ENCODE results near the gene PKN1. TPM values are rescaled to one million over a fixed set of nuclear protein-coding genes. Genes with fewer than 3 reads are reported as not detected.

The PKN1 gene
- total and polyA plus RNA-seq, 12 donors: 85.2 to 176 (median 126) TPM

GRCh38 chr19:14416817-14417231, 16.3 kb upstream of the PKN1 start:
- DNase-seq (no peak), ATAC-seq (no peak)
- 70 to 77% methylated on average over 6 of the region's 6 CpGs for WGBS, 2 donors
- peaks cover 8 to 69% (median 46%) of the 10 kb centered on the region in 9 donors for H3K4me1 ChIP-seq
- no peaks in the 10 kb centered on the region for H3K9me3 ChIP-seq
- TF ChIP-seq CTCF (IDR thresholded peaks at IDR 0.05): no peak
- intact Hi-C loops (cut with DNase I): loop anchor here in 2 of 10 donors (10.0 kb wide), 1 partner anchor 272 kb away; no protein-coding TSS in a partner anchor
- H3K4me3 ChIP-seq: peak overlapping the region in 1 of 10 donors; percentile 92
- H3K27ac ChIP-seq: peak overlapping the region in 1 of 10 donors; percentile 93
- no peaks in the 10 kb centered on the region for H3K27me3 ChIP-seq
- peaks cover 0 to 36% (median 9%) of the 10 kb centered on the region in 9 donors for H3K36me3 ChIP-seq

GRCh38 chr19:14418856-14419105, 14.3 kb upstream of the PKN1 start:
- Histone ChIP-seq H3K4me3 (peak overlapping the region; percentile 72 to 97 (median 92)), H3K36me3 (peaks cover 0 to 21% (median 0%) of the 10 kb centered on the region in 9 donors), H3K27ac (peak overlapping the region; percentile 44 to 93 (median 90)), H3K9me3 (no peaks in the 10 kb centered on the region), H3K4me1 (peaks cover 5 to 66% (median 35%) of the 10 kb centered on the region in 9 donors), H3K27me3 (no peaks in the 10 kb centered on the region)
- 1% methylated on average over 23 of the region's 23 CpGs for WGBS, 2 donors
- TF ChIP-seq CTCF (IDR thresholded peaks at IDR 0.05): no peak
- intact Hi-C loops (cut with DNase I): loop anchor here in 2 of 10 donors (10.0 kb wide), 1 partner anchor 274 kb away; no protein-coding TSS in a partner anchor
- peak in 1 of 2 donors; percentile 81 for DNase-seq
- peak in 7 of 8 donors; percentile 81 to 90 (median 84) for ATAC-seq

- Histone ChIP-seq H3K36me3 (peaks cover 0 to 17% (median 0%) of the 10 kb centered on the region in 9 donors), H3K27me3 (no peaks in the 10 kb centered on the region), H3K9me3 (no peaks in the 10 kb centered on the region), H3K4me1 (peaks cover 5 to 61% (median 30%) of the 10 kb centered on the region in 9 donors), H3K4me3 (peak within 1 kb of the TSS; percentile 72 to 97 (median 92)), H3K27ac (peak within 1 kb of the TSS; percentile 64 to 93 (median 90))
- intact Hi-C loops (cut with DNase I): loop anchor here in 2 of 10 donors (10.0 kb wide), 1 partner anchor 274 kb away; no protein-coding TSS in a partner anchor
- no peak for TF ChIP-seq CTCF (IDR thresholded peaks at IDR 0.05)
- DNase-seq: peak; percentile 95 to 99
- peak; percentile 97 to 99 (median 98) for ATAC-seq
- WGBS, 2 donors: 0 to 1% methylated on average over 57 of the region's 57 CpGs
Observed at GRCh38 chr19:14419106-14419813, 13.8 kb upstream of the PKN1 start, which contains the start of gene DDX39A. Gene DDX39A, minus strand, starts transcription at chr19:14419341. Its CDS starts 6,121 bp downstream, at chr19:14413220.

GRCh38 chr19:14425696-14426138, 7.4 kb upstream of the PKN1 start:
- DNase-seq: no peak
- Histone ChIP-seq H3K4me3 (no peak overlapping the region), H3K27ac (no peak overlapping the region), H3K27me3 (no peaks in the 10 kb centered on the region), H3K4me1 (peaks cover 0 to 16% (median 0%) of the 10 kb centered on the region in 9 donors), H3K36me3 (no peaks in the 10 kb centered on the region), H3K9me3 (no peaks in the 10 kb centered on the region)
- ATAC-seq: no peak
- intact Hi-C loops (cut with DNase I): loop anchor here in 1 of 10 donors (5.0 kb wide), 1 partner anchor 47 kb away; no protein-coding TSS in a partner anchor
- 71 to 74% methylated on average over 7 of the region's 7 CpGs for WGBS, 2 donors
- no peak for TF ChIP-seq CTCF (IDR thresholded peaks at IDR 0.05)
